ENCODE measurements around the gene GCDH.

The GCDH gene

GRCh38 chr19:12933287-12934072 is 42.5 kb downstream of the GCDH start, which contains the start of gene FARSA:
Gene FARSA (minus strand): TSS chr19:12933711. CDS start chr19:12933696, 15 bp downstream.
- ATAC-seq (replicated peaks) (peak; percentile 60), DNase-seq (peak; percentile 78 to 83 (median 81))
- H3K27ac Mint-ChIP-seq: peak within 1 kb of the TSS; percentile 92 to 93
- H3K4me3 Mint-ChIP-seq: peak within 1 kb of the TSS; percentile 91 to 96
- H3K36me3 Mint-ChIP-seq (ENCODE audit: insufficient read depth): peaks cover 29% of the 10 kb centered on the region
- no peaks in the 10 kb centered on the region for H3K27me3 Mint-ChIP-seq
- H3K4me1 Mint-ChIP-seq (ENCODE audit: low read depth in 2 of 2): peaks cover 27 to 30% of the 10 kb centered on the region in 2 donors
- H3K9me3 Mint-ChIP-seq: no peaks in the 10 kb centered on the region

DNA sequence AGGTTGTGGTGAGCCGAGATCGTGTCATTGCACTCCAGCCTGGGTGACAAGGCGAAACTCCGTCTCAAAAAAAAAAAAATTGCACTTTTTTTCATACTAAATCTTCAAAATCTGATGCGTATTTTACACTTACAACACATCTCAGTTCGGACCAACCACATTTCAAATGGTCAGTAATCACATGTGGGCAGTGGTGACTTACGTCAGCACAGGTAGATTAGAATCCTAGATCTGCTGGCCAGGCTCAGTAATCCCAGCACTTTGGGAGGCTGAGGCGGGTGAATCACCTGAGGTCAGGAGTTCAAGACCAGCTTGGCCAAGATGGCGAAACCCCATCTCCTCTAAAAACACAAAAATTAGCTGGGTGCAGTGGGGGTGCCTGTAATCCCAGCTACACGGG is 44.1 kb downstream of the GCDH start:
- Mint-ChIP-seq H3K27me3 (no peaks in the 10 kb centered on the region), H3K9me3 (no peaks in the 10 kb centered on the region), H3K27ac (no peak overlapping the region), H3K36me3 (ENCODE audit: insufficient read depth) (peaks cover 35% of the 10 kb centered on the region), H3K4me1 (ENCODE audit: low read depth in 2 of 2) (peaks cover 40 to 46% of the 10 kb centered on the region in 2 donors), H3K4me3 (no peak overlapping the region)
- DNase-seq (no peak), ATAC-seq (replicated peaks) (no peak)

GRCh38 chr19:12936582-12936981 is 45.6 kb downstream of the GCDH start:
- Mint-ChIP-seq H3K36me3 (ENCODE audit: insufficient read depth) (peaks cover 44% of the 10 kb centered on the region), H3K9me3 (no peaks in the 10 kb centered on the region), H3K27me3 (no peaks in the 10 kb centered on the region), H3K4me1 (ENCODE audit: low read depth in 2 of 2) (peaks cover 48 to 50% of the 10 kb centered on the region in 2 donors), H3K27ac (no peak overlapping the region), H3K4me3 (no peak overlapping the region)
- ATAC-seq (replicated peaks): no peak
- no peak for DNase-seq

DNA sequence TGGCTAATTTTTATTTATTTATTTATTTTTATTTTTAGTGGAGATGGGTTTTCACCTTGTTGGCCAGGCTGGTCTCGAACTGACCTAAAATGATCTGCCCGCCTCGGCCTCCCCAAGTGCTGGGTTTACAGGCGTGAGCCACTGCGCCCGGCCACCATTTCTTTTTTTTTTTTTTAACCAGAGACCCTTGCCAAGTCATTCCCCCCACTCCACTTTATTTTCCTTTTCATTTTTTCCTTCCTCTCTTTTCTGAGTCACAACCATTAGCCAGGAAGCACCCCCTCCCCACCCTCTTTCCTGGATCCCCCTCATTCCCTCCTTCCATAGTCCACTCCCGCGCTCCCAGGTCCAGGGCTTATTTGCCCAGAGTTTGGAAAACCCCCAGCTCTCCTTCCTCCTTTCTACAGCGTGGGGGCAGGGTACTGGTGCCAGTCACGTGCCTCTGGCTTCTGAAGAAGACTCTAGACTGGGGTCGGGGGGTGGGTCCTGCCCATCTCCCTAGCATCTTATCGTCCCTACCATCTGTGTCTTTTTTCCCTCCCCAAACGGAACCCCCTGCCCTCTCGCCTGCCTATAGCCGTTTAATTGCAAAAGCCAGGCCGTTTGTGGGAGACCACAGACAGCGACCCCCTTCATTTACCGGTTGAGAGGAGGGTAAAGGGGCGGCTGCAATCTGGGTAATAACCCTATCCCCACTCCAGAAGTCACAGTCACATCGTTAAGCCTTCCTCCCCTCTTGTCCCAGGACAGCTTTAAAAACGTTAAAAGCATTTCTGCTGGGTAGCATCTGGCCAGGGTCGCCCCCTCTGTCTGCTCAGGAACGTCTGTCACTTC is 46.4 kb downstream of the GCDH start:
- Mint-ChIP-seq H3K4me3 (peak overlapping the region; percentile 93 to 99), H3K27me3 (no peaks in the 10 kb centered on the region), H3K36me3 (ENCODE audit: insufficient read depth) (peaks cover 47% of the 10 kb centered on the region), H3K27ac (peak overlapping the region; percentile 95 to 98), H3K4me1 (ENCODE audit: low read depth in 2 of 2) (peaks cover 48 to 50% of the 10 kb centered on the region in 2 donors), H3K9me3 (no peaks in the 10 kb centered on the region)
- no peak for DNase-seq
- no peak for ATAC-seq (replicated peaks)

DNA sequence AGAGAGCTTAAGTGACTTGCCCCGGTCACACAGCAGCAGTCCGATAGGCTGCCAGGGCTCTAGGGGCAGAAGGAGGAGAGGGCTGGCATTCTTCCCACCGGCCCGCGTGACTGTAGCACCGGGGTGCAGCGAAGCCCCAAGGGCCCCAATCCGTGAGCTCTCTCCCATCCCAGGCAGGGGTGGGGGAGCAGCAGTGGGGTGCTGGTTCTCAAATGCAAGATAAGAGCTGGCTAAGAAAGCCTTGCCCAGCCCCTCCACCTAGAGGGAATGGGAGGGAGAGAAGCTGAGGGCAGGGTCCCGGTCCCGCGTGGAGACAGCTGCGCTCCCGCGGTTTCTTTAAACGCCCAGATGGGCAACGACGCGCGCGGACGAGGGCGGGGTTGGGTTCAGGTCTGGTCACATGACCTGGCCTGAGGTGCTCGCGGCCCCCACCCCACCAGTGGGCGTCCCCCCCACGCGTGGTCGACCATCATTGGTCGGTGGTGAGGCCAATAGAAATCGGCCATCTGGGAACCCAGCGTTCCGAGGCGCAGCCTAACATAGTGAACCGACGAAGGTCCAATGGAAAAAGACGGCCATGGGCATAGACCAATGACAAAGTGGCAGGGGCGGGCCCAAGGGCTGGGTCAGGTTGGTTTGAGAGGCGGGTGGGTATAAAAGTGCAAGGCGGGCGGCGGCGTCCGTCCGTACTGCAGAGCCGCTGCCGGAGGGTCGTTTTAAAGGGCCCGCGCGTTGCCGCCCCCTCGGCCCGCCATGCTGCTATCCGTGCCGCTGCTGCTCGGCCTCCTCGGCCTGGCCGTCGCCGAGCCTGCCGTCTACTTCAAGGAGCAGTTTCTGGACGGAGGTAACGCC is 47.2 kb downstream of the GCDH start, which contains the start of gene CALR:
Gene CALR (plus strand): TSS at position 683 of the 852 bp plus-strand sequence. CDS start 71 bp downstream, at position 754.
- H3K9me3 Mint-ChIP-seq: no peaks in the 10 kb centered on the region
- peak; percentile 88 for ATAC-seq (replicated peaks)
- no peaks in the 10 kb centered on the region for H3K27me3 Mint-ChIP-seq
- peak within 1 kb of the TSS; percentile 95 to 98 for H3K27ac Mint-ChIP-seq
- peaks cover 55% of the 10 kb centered on the region for H3K36me3 Mint-ChIP-seq (ENCODE audit: insufficient read depth)
- peak; percentile 99 for DNase-seq
- H3K4me1 Mint-ChIP-seq (ENCODE audit: low read depth in 2 of 2): peaks cover 40 to 42% of the 10 kb centered on the region in 2 donors
- peak within 1 kb of the TSS; percentile 93 to 99 for H3K4me3 Mint-ChIP-seq

DNA sequence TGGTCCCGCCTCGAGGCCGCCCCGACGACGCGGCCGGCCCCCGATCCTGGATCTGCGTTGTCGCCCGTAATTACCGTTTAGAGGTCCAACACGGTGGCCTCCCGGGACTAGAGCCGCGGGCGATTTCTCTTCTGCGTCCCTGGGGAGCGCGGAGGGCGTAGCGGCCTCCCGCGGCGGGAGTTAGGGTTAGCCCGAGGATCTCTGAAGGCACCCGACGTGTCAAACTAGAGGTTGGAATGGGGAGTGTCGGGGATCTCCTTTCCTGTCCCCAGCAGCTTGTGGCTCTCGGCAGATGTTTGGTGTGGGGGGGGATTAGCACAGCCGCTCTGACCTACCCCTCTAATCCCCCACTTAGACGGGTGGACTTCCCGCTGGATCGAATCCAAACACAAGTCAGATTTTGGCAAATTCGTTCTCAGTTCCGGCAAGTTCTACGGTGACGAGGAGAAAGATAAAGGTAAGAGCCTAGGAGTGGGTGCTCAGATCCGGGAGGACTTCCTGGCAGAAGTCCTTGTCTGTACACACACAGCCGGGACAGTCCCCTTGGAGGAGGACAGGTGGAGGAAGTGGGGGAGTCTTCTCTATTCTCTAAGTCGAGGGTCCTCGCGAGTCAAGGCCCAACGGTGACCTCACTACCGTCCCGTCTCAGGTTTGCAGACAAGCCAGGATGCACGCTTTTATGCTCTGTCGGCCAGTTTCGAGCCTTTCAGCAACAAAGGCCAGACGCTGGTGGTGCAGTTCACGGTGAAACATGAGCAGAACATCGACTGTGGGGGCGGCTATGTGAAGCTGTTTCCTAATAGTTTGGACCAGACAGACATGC is 48.0 kb downstream of the GCDH start:
- no peaks in the 10 kb centered on the region for H3K9me3 Mint-ChIP-seq
- H3K27me3 Mint-ChIP-seq: no peaks in the 10 kb centered on the region
- H3K4me1 Mint-ChIP-seq (ENCODE audit: low read depth in 2 of 2): peaks cover 38 to 40% of the 10 kb centered on the region in 2 donors
- peak overlapping the region; percentile 93 to 99 for H3K4me3 Mint-ChIP-seq
- H3K36me3 Mint-ChIP-seq (ENCODE audit: insufficient read depth): peaks cover 64% of the 10 kb centered on the region
- ATAC-seq (replicated peaks) (peak; percentile 19), DNase-seq (peak; percentile 26 to 41 (median 34))
- peak overlapping the region; percentile 95 to 98 for H3K27ac Mint-ChIP-seq

- Mint-ChIP-seq H3K4me3 (peak overlapping the region; percentile 93 to 99), H3K4me1 (ENCODE audit: low read depth in 2 of 2) (peaks cover 38 to 43% of the 10 kb centered on the region in 2 donors), H3K27me3 (no peaks in the 10 kb centered on the region), H3K36me3 (ENCODE audit: insufficient read depth) (peaks cover 74% of the 10 kb centered on the region), H3K27ac (peak overlapping the region; percentile 95 to 98), H3K9me3 (no peaks in the 10 kb centered on the region)
- no peak for DNase-seq
- no peak for ATAC-seq (replicated peaks)
Measured at GRCh38 chr19:12939975-12940423, 49.0 kb downstream of the GCDH start.

GRCh38 chr19:12940897-12941296 is 49.9 kb downstream of the GCDH start:
- no peaks in the 10 kb centered on the region for H3K27me3 Mint-ChIP-seq
- H3K36me3 Mint-ChIP-seq (ENCODE audit: insufficient read depth): peaks cover 83% of the 10 kb centered on the region
- DNase-seq (no peak), ATAC-seq (replicated peaks) (no peak)
- peak overlapping the region; percentile 93 to 99 for H3K4me3 Mint-ChIP-seq
- peaks cover 43 to 52% of the 10 kb centered on the region in 2 donors for H3K4me1 Mint-ChIP-seq (ENCODE audit: low read depth in 2 of 2)
- no peaks in the 10 kb centered on the region for H3K9me3 Mint-ChIP-seq
- peak overlapping the region in 1 of 2 donors; percentile 98 for H3K27ac Mint-ChIP-seq

DNA sequence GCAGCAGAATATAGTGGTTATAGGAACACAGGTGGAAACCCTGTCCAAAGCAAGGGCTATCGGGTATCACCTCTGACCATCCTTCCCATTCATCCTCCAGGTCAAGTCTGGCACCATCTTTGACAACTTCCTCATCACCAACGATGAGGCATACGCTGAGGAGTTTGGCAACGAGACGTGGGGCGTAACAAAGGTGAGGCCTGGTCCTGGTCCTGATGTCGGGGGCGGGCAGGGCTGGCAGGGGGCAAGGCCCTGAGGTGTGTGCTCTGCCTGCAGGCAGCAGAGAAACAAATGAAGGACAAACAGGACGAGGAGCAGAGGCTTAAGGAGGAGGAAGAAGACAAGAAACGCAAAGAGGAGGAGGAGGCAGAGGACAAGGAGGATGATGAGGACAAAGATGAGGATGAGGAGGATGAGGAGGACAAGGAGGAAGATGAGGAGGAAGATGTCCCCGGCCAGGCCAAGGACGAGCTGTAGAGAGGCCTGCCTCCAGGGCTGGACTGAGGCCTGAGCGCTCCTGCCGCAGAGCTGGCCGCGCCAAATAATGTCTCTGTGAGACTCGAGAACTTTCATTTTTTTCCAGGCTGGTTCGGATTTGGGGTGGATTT is 52.6 kb downstream of the GCDH start:
- Mint-ChIP-seq H3K9me3 (no peaks in the 10 kb centered on the region), H3K27ac (peak overlapping the region; percentile 92 to 98), H3K27me3 (no peaks in the 10 kb centered on the region), H3K4me3 (peak overlapping the region in 1 of 2 donors; percentile 38), H3K4me1 (ENCODE audit: low read depth in 2 of 2) (peaks cover 37 to 52% of the 10 kb centered on the region in 2 donors), H3K36me3 (ENCODE audit: insufficient read depth) (peaks cover 86% of the 10 kb centered on the region)
- no peak for DNase-seq
- ATAC-seq (replicated peaks): no peak

DNA sequence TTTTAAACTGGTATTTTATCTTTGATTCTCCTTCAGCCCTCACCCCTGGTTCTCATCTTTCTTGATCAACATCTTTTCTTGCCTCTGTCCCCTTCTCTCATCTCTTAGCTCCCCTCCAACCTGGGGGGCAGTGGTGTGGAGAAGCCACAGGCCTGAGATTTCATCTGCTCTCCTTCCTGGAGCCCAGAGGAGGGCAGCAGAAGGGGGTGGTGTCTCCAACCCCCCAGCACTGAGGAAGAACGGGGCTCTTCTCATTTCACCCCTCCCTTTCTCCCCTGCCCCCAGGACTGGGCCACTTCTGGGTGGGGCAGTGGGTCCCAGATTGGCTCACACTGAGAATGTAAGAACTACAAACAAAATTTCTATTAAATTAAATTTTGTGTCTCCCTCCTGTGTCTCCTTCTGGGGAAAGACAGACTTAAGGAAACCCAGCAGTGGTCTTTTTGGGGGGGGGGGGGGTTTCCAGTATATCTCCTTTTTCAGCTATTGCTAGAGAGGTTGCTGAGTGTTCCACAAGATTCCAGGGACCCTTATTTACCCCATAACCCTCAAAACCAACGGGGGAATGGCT is 53.2 kb downstream of the GCDH start:
- H3K4me3 Mint-ChIP-seq: peak overlapping the region in 1 of 2 donors; percentile 96
- no peak for ATAC-seq (replicated peaks)
- peaks cover 31 to 48% of the 10 kb centered on the region in 2 donors for H3K4me1 Mint-ChIP-seq (ENCODE audit: low read depth in 2 of 2)
- H3K27me3 Mint-ChIP-seq: no peaks in the 10 kb centered on the region
- peak overlapping the region; percentile 92 to 98 for H3K27ac Mint-ChIP-seq
- no peaks in the 10 kb centered on the region for H3K9me3 Mint-ChIP-seq
- H3K36me3 Mint-ChIP-seq (ENCODE audit: insufficient read depth): peaks cover 86% of the 10 kb centered on the region
- DNase-seq: no peak

- DNase-seq: peak; percentile 98 to 99 (median 99)
- H3K4me1 Mint-ChIP-seq (ENCODE audit: low read depth in 2 of 2): peaks cover 20 to 34% of the 10 kb centered on the region in 2 donors
- H3K27me3 Mint-ChIP-seq: no peaks in the 10 kb centered on the region
- peak within 1 kb of the TSS; percentile 98 for H3K27ac Mint-ChIP-seq
- peak within 1 kb of the TSS; percentile 96 to 97 for H3K4me3 Mint-ChIP-seq
- no peaks in the 10 kb centered on the region for H3K9me3 Mint-ChIP-seq
- H3K36me3 Mint-ChIP-seq (ENCODE audit: insufficient read depth): peaks cover 83% of the 10 kb centered on the region
- ATAC-seq (replicated peaks): peak; percentile 85
Measured at GRCh38 chr19:12945479-12946091, 54.6 kb downstream of the GCDH start, which contains the start of gene RAD23A. Gene RAD23A (plus strand): TSS chr19:12945862. CDS start chr19:12945949, 87 bp downstream.

Measured in effector memory CD8-positive, alpha-beta T cell (primary cell).